Activated T-cell treated with anti-CD3 and anti-CD28 coated beads, Interleukin-2, amount 50 U/mL, for 1 hour (primary cell): ENCODE measurements around the gene IFIT2.
"Not testable (repeated sequence)": the region's sequence is repeated elsewhere in the genome, so short reads cannot be mapped to it uniquely, and the experiment has no call there.

Experiments used
- DNase-seq: peaks from one replicate; pipeline ENCODE4 v3.0.0-alpha.2; 2020

Gene IFIT2

DNA sequence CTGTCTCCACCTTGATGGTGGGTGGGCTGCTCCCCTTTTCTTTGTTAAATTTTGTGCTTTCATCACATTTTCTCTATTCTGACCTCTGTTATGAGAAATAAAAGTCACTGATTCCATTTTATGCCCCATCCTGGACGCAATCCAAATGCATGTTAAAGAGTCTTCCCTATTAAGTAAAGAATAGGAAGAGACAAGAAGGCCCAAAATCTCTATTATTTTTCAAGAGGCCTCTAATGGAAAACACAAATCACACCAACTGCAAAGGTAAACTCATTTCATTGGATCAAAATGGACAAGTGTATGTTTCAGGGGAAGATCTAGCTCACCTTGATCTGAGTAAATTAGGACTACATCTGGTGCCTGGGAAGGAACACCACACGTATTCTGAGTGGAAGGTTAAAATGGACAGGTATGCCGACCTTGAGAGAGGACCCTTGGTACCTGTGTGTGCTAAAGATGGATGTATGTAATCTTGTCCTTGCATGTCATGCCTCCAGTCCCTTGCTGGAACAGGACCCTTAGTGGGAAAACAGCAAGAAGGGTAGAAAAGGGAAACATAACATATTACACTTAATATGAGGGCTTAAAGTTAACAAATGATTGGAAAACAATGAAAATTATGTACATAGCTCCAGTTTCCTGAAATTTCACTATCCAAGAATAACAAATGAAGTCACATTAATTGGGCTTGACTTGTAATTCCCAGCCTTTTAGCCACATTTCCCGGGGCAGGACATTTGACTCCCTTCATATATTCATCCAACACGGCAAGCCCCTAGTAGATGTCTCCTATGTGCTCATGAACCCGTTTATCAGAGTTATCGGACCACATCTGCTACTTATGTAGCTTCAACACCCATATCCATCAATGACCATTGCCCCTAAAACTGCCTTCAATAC, 7.6 kb downstream of the IFIT2 start:
- no peak for DNase-seq

DNA sequence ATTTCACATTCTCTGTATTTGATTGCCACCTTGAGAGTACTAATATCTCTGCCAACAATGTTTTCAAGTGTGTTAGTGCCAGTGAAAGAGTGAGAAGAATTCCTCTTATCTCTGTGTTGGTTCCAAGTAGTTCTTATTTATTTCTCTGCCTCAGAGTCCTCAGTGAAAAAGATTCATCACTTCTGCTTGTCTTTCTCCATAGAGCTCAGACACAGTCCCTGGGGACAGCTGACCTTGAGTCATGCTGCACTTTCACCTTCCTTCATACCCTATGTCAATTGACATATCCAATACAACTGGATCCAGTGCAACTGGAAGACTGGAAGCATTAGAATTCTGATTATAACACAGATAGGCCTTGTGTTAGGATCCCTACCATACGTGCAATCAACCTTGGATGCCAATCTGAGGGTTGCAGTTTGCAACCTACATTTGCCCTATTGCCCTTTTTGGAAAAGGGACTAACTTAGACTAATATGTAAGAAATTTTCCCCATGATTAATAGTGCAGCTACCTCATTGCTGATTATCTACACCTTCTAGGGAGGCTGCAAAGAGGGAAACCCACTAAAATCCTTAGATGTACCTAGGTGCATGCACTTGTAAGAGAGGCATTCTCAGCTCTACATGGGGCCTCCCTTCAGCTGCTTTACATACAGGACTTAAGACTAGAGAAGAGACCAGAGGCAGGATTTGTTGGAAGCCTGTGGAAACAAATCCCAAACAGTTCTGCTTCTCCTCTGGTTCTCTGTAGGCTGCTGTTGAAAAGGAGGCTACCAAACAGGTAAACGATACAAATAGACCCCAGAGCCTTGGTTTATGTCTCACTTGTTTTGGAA, 8.4 kb downstream of the IFIT2 start:
- no peak for DNase-seq

DNA sequence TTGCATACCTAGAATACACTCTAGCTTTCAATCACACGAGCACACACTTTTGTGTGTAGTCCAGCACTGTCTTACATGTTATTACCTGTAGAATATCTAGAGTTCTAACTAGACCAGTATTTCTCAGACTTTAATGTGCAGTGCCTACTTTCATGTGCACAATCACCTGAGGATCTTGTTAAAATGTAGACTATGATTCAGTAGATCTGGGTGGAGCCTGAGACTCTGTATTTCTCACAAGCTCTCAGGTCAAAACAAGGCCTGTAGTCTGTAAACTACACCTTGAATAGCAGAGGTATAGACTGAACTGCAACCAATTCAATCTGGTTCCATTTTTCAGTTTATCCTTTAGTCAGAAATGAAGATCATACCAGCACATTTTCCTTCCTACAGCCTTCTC, 11.1 kb downstream of the IFIT2 start:
- DNase-seq, result no peak

DNA sequence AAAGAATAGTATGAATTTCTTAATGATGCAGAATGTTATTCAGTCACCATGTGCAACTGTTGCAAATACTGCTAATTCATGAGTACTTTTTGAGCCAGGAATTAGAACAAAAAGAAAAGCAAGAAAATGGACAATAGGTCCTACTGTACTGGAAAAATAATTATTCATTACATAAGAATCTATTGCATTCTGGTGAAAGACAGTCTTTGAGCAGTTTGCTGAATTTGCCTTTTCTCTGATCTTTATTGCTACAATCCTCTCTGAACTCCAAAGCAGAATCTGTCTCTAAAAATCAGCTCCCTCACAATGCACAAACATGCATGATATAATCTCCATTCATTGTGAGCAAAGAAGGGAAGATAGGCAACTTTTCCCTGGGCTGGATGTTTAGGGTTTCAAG, 12.8 kb downstream of the IFIT2 start:
- DNase-seq, result no peak

DNA sequence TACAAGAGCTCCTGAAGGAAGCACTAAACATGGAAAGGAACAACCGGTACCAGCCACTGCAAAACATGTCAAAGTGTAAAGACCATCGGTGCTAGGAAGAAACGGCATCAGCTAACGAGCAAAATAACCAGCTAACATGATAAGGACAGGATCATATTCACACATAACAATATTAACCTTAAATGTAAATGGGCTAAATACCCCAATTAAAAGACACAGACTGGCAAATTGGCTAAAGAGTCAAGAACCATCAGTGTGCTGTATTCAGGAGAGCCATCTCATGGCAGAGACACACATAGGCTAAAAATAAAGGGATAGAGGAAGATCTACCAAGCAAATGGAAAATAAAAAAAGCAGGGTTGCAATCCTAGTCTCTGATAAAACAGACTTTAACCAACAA, 16.2 kb downstream of the IFIT2 start:
- DNase-seq, result not testable (repeated sequence)

DNA sequence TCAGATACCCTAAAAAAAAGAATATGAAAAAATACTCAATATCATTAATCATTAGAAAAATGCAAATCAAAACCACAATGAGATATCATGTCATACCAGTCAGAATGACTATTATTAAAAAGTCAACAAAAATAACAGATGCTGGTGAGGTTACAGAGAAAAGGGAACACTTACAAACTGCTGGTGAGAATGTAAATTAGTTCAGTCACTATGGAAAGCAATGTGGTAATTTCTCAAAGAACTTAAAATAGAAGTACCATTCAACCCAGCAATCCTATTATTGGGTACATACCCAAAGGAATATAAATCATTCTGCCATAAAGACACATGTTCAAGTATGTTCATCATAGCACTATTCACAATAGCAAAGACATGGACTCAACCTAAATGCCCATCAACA, 23.2 kb downstream of the IFIT2 start:
- not testable (repeated sequence) for DNase-seq

DNA sequence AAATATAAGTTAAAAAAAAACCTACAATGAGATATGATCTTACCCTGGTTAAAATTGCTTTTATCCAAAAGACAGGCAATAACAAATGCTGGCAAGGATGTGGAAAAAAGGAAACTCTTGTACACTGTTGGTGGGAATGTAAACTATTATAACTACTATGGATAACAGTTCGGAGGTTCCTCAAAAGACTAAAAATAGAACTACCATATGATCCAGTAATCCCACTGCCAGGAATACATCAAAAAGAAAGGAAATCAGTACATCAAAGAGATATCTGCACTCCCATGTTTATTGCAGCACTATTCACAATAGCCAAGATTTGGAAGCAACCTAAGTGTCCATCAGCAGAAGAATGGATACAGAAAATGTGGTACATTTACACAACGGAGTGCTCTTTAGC, 24.0 kb downstream of the IFIT2 start:
- not testable (repeated sequence) for DNase-seq

DNA sequence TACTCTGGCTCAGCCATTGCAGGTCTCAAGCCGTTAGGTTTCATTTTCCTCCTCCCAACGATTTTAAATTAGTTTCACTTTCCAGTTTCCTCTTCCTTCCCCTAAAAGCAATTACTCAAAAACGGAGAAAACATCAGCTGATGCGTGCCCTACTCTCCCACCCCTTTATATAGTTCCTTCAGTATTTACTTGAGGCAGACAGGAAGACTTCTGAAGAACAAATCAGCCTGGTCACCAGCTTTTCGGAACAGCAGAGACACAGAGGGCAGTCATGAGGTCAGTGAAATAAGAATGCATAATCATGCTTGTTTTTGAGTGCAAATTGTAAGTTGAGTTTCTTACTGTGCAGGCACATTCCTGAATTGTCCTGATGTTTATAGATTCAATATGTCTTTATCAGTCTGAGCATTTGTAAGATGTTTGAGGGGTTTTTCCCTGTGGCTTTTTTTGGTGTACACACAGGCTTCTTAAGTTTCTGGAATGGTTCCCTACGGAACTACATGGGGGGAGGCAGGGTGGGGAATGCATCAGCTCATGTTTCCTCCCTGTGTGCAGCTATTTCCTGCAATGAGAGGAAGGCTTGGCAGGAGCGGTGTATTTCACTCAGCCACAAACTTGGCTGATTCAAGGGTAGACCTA, 26.1 kb downstream of the IFIT2 start, which contains the start of gene IFIT3:
Gene IFIT3 (plus strand): TSS at position 195 of the 639 bp plus-strand sequence. CDS start 77 bp downstream, at position 272.
- DNase-seq, result no peak

DNA sequence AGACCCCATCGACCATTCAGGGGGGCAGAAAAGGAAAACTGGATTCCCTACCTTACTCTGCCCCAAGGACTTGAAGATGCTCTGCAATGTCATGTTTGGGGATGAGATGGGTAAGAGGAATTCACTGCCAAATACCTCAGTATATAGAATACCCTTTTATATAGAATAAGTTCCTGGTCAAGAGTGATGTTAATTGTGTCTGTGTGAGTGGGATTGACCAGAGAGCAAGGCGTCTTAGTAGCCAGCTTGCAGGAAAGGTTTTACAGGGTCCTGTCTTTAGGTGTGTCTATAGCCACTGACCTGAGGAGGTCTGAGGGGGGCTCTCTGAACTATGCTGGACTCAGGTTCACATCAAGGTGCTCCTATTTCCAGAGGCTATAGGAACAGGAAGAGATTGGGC, 27.3 kb downstream of the IFIT2 start:
- DNase-seq, result no peak

DNA sequence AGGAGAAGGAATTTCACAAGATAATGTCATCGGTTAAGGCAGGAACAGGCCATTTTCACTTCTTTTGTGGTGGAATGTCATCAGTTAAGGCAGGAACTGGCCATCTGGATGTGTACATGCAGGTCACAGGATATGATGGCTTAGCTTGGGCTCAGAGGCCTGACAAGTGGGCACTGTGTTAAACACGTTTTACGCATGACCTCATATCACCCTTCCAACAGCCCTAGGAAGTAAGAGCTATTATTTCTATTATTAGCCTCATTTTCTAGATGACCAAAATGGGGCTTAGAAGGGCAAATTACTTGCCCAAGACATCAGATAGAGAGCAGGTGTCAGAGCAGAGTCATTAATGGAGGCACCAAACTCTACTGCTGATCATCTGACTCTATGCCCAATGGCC, 28.2 kb downstream of the IFIT2 start:
- not testable (repeated sequence) for DNase-seq

DNA sequence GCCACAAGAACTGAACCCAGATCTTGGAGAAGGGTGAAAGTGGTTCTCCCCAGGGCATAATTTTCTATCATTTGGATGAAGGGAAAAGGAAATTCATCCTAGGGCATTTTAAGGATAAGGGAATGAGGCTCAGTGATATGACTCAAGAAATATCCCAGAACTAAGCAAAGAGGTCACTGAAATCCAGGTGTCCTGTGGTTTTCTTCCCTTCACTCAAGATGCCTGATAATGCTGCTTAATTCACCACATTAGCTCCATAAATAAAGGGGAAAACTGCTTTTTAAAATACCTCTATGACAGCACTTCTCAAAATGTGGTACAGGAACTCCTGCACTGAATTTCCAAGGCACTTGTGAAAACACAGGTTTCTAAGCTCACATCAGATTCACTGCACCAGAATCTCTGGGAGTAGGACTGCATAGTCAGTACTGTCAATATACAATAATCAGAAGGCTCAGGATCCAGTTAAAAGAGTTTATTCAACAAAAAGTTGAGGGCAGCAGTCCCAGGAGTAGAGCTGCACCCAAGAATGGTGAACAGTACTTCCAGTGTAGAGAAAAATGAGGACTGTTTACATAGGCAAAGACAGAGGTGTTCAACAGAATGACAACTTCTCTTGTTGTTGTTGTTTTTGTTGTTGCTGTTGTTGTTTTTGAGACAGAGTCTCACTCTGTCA, 28.8 kb downstream of the IFIT2 start:
- no peak for DNase-seq

DNA sequence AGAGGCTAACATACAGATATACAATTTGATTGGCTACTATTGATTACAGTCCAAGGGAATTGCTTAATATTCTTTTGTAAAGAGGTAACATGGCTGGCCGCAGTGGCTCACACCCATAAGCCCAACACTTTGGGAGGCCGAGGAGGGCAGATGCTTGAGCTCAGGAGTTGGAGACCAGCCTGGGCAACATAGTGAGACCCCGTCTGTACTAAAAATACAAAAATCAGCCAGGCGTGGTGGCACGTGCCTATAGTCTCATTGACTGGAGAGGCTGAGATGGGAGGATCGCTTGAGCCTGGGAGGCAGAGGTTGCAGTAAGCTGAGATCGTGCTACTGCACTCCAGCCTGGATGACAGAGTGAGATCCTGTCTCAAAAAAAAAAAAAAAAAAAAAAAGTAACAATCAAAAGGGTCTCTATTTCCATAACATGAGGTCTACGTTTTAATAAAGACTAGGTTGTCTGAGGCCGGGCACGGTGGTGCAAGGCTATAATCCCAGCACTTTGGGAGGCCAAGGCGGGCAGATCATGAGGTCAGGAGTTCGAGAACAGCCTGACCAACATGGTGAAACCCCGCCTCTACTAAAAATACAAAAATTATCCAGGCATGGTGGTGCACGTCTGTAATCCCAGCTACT, 29.8 kb downstream of the IFIT2 start:
- not testable (repeated sequence) for DNase-seq

DNA sequence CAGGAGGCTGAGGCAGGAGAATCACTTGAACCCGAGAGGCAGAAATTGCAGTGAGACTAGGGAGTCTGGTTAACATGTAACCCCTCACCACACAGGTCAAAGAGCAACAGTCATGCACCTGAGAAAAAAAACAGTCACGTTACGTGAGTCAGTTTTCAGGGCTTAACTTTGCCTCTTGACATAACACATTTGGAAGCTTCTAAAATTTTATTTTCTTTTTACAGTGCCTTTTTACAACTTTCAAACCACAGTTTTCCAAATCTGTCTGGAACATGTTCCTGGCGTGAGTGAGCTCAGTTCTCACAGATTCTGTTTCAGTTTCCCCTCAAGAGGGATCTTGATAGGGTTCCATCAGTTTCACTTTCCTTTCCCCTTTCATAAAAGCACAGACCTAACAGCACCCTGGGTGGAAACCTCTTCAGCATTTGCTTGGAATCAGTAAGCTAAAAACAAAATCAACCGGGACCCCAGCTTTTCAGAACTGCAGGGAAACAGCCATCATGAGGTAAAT, 30.3 kb downstream of the IFIT2 start:
- DNase-seq, result no peak

DNA sequence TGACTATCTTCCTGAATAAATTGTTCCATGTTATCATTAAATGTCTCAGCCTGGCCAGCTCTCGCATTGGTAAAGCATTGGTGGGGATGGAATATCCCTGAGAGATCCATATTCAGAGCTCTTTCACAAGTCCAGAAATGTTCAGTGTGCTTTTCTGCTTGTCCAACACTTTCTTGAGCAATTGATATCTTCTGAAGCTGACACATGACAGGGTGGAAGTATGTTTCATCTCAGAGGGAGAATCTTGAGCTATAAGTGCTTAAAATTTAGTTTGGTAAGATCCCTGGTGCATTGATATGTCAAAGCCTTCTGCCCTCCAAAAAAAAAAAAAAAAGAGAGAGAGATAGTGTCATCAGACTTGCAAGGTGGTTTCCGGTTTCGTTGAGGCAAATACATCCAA, 33.4 kb downstream of the IFIT2 start:
- no peak for DNase-seq

DNA sequence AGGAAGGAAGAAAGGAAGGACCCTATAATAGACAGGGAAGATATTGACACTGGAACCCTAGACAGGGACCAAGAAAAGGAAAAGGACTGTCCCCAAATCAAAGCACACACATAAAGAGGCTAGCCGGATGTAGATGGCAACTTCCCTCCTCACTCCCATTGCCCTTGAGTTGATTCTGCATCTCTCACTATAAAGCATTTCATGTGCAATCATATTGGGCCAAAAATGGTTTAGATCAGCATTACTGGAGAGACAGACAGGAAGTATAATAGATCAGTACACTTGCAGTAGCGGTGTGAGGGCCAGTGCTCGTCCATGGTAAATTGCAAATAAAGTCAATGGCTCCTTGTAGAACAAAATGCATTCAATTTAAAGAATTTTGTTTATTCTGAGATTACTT, 34.4 kb downstream of the IFIT2 start:
- no peak for DNase-seq

DNA sequence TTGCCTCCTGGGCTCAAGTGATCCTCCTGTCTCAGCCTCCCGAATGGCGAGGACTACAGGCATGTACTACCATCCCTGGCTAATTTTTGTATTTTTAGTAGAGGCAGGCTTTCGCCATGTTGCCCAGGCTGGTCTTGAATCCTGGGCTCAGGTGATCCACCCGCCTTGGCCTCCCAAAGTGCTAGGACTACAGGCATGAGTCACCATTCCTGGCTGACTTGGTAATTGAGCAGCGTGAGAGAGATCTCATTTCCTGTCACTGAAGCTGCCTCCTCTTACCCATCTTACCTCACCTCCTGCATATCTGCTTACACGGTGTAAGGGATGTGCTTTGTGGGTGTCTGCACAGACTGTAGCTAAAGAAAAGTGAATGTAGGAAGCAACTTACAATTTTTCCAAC, 35.6 kb downstream of the IFIT2 start:
- no peak for DNase-seq

DNA sequence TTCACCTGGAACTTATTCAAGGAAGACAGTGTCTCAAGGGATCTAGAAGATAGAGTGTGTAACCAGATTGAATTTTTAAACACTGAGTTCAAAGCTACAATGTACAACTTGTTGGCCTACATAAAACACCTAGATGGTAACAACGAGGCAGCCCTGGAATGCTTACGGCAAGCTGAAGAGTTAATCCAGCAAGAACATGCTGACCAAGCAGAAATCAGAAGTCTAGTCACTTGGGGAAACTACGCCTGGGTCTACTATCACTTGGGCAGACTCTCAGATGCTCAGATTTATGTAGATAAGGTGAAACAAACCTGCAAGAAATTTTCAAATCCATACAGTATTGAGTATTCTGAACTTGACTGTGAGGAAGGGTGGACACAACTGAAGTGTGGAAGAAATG, 36.9 kb downstream of the IFIT2 start:
- DNase-seq, result no peak

DNA sequence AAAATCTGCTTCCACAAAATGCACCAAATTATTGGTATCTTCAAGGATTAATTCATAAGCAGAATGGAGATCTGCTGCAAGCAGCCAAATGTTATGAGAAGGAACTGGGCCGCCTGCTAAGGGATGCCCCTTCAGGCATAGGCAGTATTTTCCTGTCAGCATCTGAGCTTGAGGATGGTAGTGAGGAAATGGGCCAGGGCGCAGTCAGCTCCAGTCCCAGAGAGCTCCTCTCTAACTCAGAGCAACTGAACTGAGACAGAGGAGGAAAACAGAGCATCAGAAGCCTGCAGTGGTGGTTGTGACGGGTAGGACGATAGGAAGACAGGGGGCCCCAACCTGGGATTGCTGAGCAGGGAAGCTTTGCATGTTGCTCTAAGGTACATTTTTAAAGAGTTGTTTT, 38.0 kb downstream of the IFIT2 start:
- no peak for DNase-seq

DNA sequence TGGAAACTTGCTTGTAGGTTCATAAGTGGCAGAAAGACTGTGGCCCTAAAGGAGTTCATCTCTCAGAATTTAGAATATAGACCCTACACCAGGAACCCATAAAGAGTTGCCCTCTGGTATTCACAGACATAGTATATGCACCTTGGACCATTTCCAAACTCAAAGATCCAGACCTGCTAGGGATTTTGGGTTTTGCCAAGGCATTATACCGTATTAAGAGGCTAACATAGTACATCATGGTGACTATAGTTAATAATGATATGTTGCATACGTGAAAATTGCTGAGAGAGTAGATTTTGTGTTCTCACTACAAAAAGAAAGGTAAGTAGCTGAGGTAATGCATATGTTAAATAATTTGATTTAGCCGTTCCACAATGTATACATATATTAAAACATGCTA, 39.8 kb downstream of the IFIT2 start:
- DNase-seq, result no peak

DNA sequence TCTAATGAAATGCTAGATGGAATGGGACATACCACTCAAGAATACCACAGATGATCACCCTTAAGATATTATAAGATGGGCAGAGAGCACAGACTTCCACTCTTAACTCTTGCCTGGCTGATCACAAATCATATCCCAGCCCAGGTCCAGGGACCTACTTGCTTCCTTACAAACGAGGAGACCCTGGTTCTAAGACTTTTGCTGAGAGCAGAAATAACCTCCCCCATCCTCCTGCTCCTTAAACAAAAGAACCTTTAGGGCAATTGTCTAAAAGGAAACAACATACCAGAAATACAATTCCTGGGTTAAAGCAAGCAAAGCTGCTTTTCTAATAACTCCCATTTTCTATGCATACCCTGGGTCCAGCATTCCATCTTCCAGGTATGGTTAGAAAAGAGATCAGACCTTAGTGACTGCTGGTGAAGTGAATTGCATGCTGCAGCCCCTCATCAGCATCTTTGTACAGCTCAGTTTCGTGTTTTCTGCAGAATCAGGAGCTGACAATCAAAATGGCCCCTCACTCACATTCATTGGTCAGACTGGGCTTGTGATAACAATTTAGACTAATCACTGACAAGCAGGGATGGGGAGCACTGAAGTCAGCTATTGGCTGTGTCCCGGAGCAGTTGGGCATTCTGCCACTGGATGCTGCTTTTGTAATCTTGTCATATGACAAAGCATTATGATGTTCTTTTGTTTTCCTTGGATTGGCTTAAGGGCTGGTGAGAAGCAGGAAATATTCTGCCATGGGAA, 40.5 kb downstream of the IFIT2 start:
- no peak for DNase-seq

DNA sequence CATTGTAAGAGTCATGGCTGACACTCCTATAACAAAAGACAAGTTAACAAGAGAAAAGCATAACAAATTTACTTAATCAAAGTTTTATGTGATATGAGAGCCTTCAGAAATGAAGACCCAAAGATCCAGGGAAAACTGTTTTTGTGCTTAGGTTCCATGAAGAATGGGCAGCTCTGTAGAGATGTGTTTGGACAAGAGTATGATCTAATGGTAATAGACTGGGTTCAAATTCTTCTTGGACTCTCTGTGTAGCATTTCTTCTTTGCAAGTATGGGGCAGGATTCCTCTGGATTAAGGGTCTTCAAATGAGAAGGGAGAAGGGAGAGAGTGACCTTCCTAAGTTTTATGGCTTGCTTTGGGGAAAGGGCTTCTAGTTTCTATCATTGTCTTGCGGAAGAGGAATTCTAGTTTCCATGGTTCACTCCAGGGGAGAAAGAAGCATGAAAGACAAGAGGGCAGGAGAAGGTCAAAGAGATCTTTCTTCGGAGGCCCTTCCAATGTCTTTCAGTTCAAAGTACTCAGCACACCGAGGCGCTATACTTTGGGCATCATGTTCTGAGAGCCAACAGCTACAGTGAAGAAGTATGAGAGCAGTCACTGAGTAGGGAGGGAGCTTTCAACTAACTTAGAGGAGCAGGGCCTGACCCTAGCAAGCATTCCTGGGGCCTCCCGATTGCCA, 41.4 kb downstream of the IFIT2 start:
- no peak for DNase-seq
